NCI-H1417 treated with DMSO at 0.1 percent for 48 hours (cell line): ENCODE results near the gene BEGAIN.

ENCODE experiments used
- DNase-seq: peaks from one replicate; lab custom pipeline; 2025; lab: John Stamatoyannopoulos, UW

Gene BEGAIN

GRCh38 chr14:100615736-100616695 is 28.8 kb upstream of the BEGAIN start:
- DNase-seq = no peak

- DNase-seq = no peak
Observed at GRCh38 chr14:100614803-100615202, 27.6 kb upstream of the BEGAIN start.

GRCh38 chr14:100612986-100613385 is 25.8 kb upstream of the BEGAIN start:
- DNase-seq = no peak

GRCh38 chr14:100611811-100612480 is 24.7 kb upstream of the BEGAIN start:
- DNase-seq = no peak

GRCh38 chr14:100610511-100611217 is 23.4 kb upstream of the BEGAIN start:
- DNase-seq = no peak

- DNase-seq = no peak
Observed at GRCh38 chr14:100609941-100610391, 22.7 kb upstream of the BEGAIN start.

- DNase-seq = no peak
Observed at GRCh38 chr14:100609331-100609870, 22.2 kb upstream of the BEGAIN start.

- DNase-seq = no peak
Observed at GRCh38 chr14:100608586-100609330, 21.5 kb upstream of the BEGAIN start.

GRCh38 chr14:100608064-100608463 is 20.8 kb upstream of the BEGAIN start:
- no peak for DNase-seq

GRCh38 chr14:100607611-100607956 is 20.4 kb upstream of the BEGAIN start:
- no peak for DNase-seq

GRCh38 chr14:100606687-100607610 is 19.7 kb upstream of the BEGAIN start:
- DNase-seq = no peak

GRCh38 chr14:100605706-100606686 is 18.8 kb upstream of the BEGAIN start:
- DNase-seq = no peak

- no peak for DNase-seq
Observed at GRCh38 chr14:100605230-100605629, 18.0 kb upstream of the BEGAIN start.

GRCh38 chr14:100604709-100605108 is 17.5 kb upstream of the BEGAIN start:
- DNase-seq = no peak

- DNase-seq = no peak
Observed at GRCh38 chr14:100604121-100604501, 16.9 kb upstream of the BEGAIN start.

- no peak for DNase-seq
Observed at GRCh38 chr14:100603341-100604120, 16.3 kb upstream of the BEGAIN start.

- no peak for DNase-seq
Observed at GRCh38 chr14:100602621-100603230, 15.5 kb upstream of the BEGAIN start.

GRCh38 chr14:100601914-100602313 is 14.7 kb upstream of the BEGAIN start:
- no peak for DNase-seq
